ENCODE data around the gene DOK4. TPM values are rescaled to one million over a fixed set of nuclear protein-coding genes. Genes with fewer than 3 reads are reported as not detected.

DOK4 gene
- total and polyA plus RNA-seq, 2 of the 8 experiments (the other 6 are each of a cell fraction or from before 2014, with no cell fraction given): 24.0 to 28.9 TPM

DNA sequence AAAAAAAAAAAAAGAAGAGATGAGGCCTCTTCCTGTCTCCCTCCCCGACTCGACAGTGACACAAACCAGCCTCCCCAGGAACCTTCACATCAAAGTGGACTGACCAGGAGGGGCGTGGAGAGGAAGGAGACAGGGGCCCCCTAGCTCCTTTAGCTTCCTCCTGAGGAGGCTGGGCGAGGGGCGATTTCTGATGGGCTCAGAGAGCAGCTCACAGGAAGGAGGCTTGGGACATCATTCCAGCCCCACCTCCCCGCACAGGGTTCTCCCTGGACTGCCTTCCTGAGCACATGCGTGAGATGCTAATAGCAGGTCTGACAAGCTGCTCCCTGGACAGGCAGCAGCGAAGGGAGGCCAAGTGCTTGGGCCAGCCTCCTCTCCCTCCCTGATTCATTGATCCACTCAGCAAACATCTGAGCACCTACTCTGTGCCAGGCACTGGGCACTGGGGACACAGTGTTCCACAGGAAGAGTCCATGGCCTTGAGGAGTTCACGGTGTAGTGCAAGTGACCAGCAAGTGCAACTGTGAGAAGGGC, 14.4 kb upstream of the DOK4 start:
- H2AFZ ChIP-seq (ENCODE audit: low read length): peak overlapping the region; percentile 17; the same call in 1 of the 2 replicates
- CTCF ChIA-PET (ENCODE audit: partially characterized antibody): interaction anchor here (0.8 to 3.7 kb wide), 6 partner anchors 13 to 23 kb away, joined by 3 to 11 read pairs (median 5); no protein-coding TSS in a partner anchor
- TF ChIP-seq JUND (IDR thresholded peaks at IDR 0.05; ENCODE audit: low read length) (no peak), JUN (IDR thresholded peaks at IDR 0.05; ENCODE audit: low read depth, low read length) (no peak), RXRA (IDR thresholded peaks at IDR 0.05; ENCODE audit: insufficient read depth, low read depth, low read length) (no peak), ZNF274 (IDR thresholded peaks at IDR 0.05; ENCODE audit: borderline replicate concordance, extremely low read depth, low read length) (no peak), FOSL1 (IDR thresholded peaks at IDR 0.05; ENCODE audit: insufficient read depth, low read depth, low read length) (no peak), TAF1 (IDR thresholded peaks at IDR 0.05; ENCODE audit: low read depth, low read length) (no peak), TBP (IDR thresholded peaks at IDR 0.05; ENCODE audit: low read depth, low read length) (no peak), ASH2L (IDR thresholded peaks at IDR 0.05; ENCODE audit: low read length) (no peak), KDM1A (IDR thresholded peaks at IDR 0.05; ENCODE audit: borderline replicate concordance, low read length) (no peak), RNF2 (IDR thresholded peaks at IDR 0.05; ENCODE audit: borderline replicate concordance, low read depth, low read length, missing control alignments, poor library complexity, severe bottlenecking) (no peak), EGR1 (IDR thresholded peaks at IDR 0.05; ENCODE audit: borderline replicate concordance, low read depth, low read length) (no peak), CTBP2 (IDR thresholded peaks at IDR 0.05; ENCODE audit: borderline replicate concordance, insufficient read depth, insufficient read length, low read length) (no peak)
- TF ChIP-seq, protein P1, sequence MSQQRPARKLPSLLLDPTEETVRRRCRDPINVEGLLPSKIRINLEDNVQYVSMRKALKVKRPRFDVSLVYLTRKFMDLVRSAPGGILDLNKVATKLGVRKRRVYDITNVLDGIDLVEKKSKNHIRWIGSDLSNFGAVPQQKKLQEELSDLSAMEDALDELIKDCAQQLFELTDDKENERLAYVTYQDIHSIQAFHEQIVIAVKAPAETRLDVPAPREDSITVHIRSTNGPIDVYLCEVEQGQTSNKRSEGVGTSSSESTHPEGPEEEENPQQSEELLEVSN (IDR thresholded peaks at IDR 0.05): no peak

More for the DNA sequence above, 14.4 kb upstream of the DOK4 start:
- H4K91ac ChIP-seq (replicated peaks; ENCODE audit: insufficient read length, low read length): no peak overlapping the region
- H3K9ac ChIP-seq (replicated peaks in 1 of 4; ENCODE audit: extremely low read depth in 1 of 4, low read depth in 3 of 4, low read length in 3 of 4): no peak overlapping the region
- H2BK15ac ChIP-seq (ENCODE audit: low read length): no peak overlapping the region
- H3K14ac ChIP-seq (ENCODE audit: insufficient read length): no peak overlapping the region
- no peak overlapping the region for H4K8ac ChIP-seq (ENCODE audit: extremely low read depth, insufficient read depth, low read length)
- no peaks in the 10 kb centered on the region for H4K20me1 ChIP-seq (replicated peaks in 1 of 2; ENCODE audit: control insufficient read depth in 1 of 2, insufficient read depth in 2 of 2, low read length in 2 of 2)
- no peak overlapping the region for H4K5ac ChIP-seq (ENCODE audit: insufficient read length, low read depth, low read length)
- no peak overlapping the region for H2BK12ac ChIP-seq (ENCODE audit: low read depth, low read length)
- POLR2A ChIA-PET (ENCODE audit: partially characterized antibody): no interaction called here
- peaks cover 2% of the 10 kb centered on the region; the same call in 1 of the 2 replicates for H3K23me2 ChIP-seq (ENCODE audit: low read depth, low read length)
- H3K4me3 ChIP-seq (ENCODE audit: extremely low read depth in 1 of 4, insufficient read depth in 2 of 4, low read depth in 3 of 4, low read length in 4 of 4): no peak overlapping the region
- FAIRE-seq (no peak), DNase-seq (ENCODE audit: low read depth in 1 of 2, low spot score in 2 of 2) (no peak)
- no peak overlapping the region for H3K4ac ChIP-seq (replicated peaks; ENCODE audit: insufficient read length, low read depth, low read length)
- no peak overlapping the region for H2AK5ac ChIP-seq (ENCODE audit: low read depth, low read length)
- H2BK120ac ChIP-seq (replicated peaks; ENCODE audit: low read depth, low read length): no peak overlapping the region
- H3K4me1 ChIP-seq (replicated peaks in 1 of 4; ENCODE audit: control insufficient read depth in 3 of 4, insufficient read depth in 4 of 4, low read length in 3 of 4): peaks cover 0 to 5% (median 0%) of the 10 kb centered on the region in 4 experiments; a peak in 3 of 7 replicates
- H3K27ac ChIP-seq (ENCODE audit: low read depth, low read length): no peak overlapping the region
- H3K27me3 ChIP-seq (replicated peaks in 1 of 4; ENCODE audit: control insufficient read depth in 3 of 4, extremely low read depth in 1 of 4, insufficient read depth in 3 of 4, low read length in 3 of 4): no peaks in the 10 kb centered on the region
- no peak overlapping the region for H3K56ac ChIP-seq (replicated peaks; ENCODE audit: insufficient read length, low read depth, low read length)
- no peak overlapping the region for H3K23ac ChIP-seq (ENCODE audit: insufficient read length)
- H3K4me2 ChIP-seq (ENCODE audit: insufficient read depth in 1 of 2, low read depth in 2 of 2, low read length in 2 of 2): no peak overlapping the region
- no peak overlapping the region for H2BK20ac ChIP-seq (ENCODE audit: low read length)
- H3K18ac ChIP-seq (ENCODE audit: extremely low read depth, low read length): no peak overlapping the region
- H3K9me3 ChIP-seq (ENCODE audit: insufficient read depth in 2 of 2, low read depth in 1 of 2, low read length in 1 of 2): no peaks in the 10 kb centered on the region
- WGBS, 2 experiments (ENCODE audit: extremely low coverage in 1 of 2, insufficient coverage in 1 of 2, insufficient read length in 1 of 2, insufficient replicate concordance in 2 of 2, low coverage in 1 of 2, low lambda C conversion rate in 2 of 2, missing lambda C conversion rate in 1 of 2): 75% methylated on average over 7 of the region's 9 CpGs; no CpG with 5 or more reads in 1 of the 2 experiments
- H2BK5ac ChIP-seq (ENCODE audit: low read depth, low read length): no peak overlapping the region
- H3K79me1 ChIP-seq (ENCODE audit: low read depth, low read length): no peaks in the 10 kb centered on the region; the same call in 1 of the 2 replicates
- no peaks in the 10 kb centered on the region for H3K79me2 ChIP-seq (ENCODE audit: control insufficient read depth in 1 of 2, insufficient read depth in 2 of 2, low read length in 2 of 2)
- no peaks in the 10 kb centered on the region for H3K36me3 ChIP-seq (ENCODE audit: control insufficient read depth in 2 of 4, insufficient read depth in 4 of 4, low read length in 3 of 4)

All from H1 (cell line).